Cerebellar cortex (tissue), 1 donor: ENCODE data around the gene PAQR5.
"Not testable (repeated sequence)": the region's sequence is repeated elsewhere in the genome, so short reads cannot be mapped to it uniquely, and the experiment has no call there.

Source experiments
- DNase-seq: peaks from one replicate; pipeline ENCODE4 v3.0.0-alpha.2; 2015; ENCODE audit warnings: low spot score

PAQR5 gene

GRCh38 chr15:69293741-69294615 is 4.7 kb upstream of the PAQR5 start:
- no peak for DNase-seq

- DNase-seq, result no peak
Measured at GRCh38 chr15:69296606-69297005, 2.1 kb upstream of the PAQR5 start.

GRCh38 chr15:69297642-69298353 is 914 bp upstream of the PAQR5 start:
- DNase-seq, result no peak

GRCh38 chr15:69298354-69298696 is 387 bp upstream of the PAQR5 start:
- DNase-seq, result no peak

- no peak for DNase-seq
Measured at GRCh38 chr15:69299451-69299886, 757 bp downstream of the PAQR5 start.

- DNase-seq, result no peak
Measured at GRCh38 chr15:69299943-69300588, 1.4 kb downstream of the PAQR5 start.

GRCh38 chr15:69301101-69301500 is 2.4 kb downstream of the PAQR5 start:
- not testable (repeated sequence) for DNase-seq

- DNase-seq, result not testable (repeated sequence)
Measured at GRCh38 chr15:69302087-69302486, 3.4 kb downstream of the PAQR5 start.

GRCh38 chr15:69302929-69303328 is 4.2 kb downstream of the PAQR5 start:
- no peak for DNase-seq

- DNase-seq, result peak; percentile 5
Measured at GRCh38 chr15:69303337-69304181, 4.8 kb downstream of the PAQR5 start.

GRCh38 chr15:69304182-69304545 is 5.5 kb downstream of the PAQR5 start:
- no peak for DNase-seq

- no peak for DNase-seq
Measured at GRCh38 chr15:69305204-69305931, 6.7 kb downstream of the PAQR5 start.

GRCh38 chr15:69305933-69306568 is 7.3 kb downstream of the PAQR5 start:
- no peak for DNase-seq

GRCh38 chr15:69307939-69308338 is 9.2 kb downstream of the PAQR5 start:
- no peak for DNase-seq

- no peak for DNase-seq
Measured at GRCh38 chr15:69308949-69309348, 10.2 kb downstream of the PAQR5 start.

GRCh38 chr15:69311319-69311721 is 12.6 kb downstream of the PAQR5 start:
- DNase-seq, result no peak

GRCh38 chr15:69313432-69314000 is 14.8 kb downstream of the PAQR5 start:
- no peak for DNase-seq

GRCh38 chr15:69314131-69314530 is 15.4 kb downstream of the PAQR5 start:
- DNase-seq, result no peak

GRCh38 chr15:69314736-69315135 is 16.0 kb downstream of the PAQR5 start:
- DNase-seq, result no peak

- DNase-seq, result no peak
Measured at GRCh38 chr15:69315402-69316110, 16.8 kb downstream of the PAQR5 start.
